H1 (cell line): ENCODE data around the gene AGXT2. TPM values are rescaled to one million over a fixed set of nuclear protein-coding genes. Genes with fewer than 3 reads are reported as not detected.

Experiments used
- CTCF ChIA-PET: fragments of 300-600 bp; sonication (Branson Sonifier 250); formaldehyde crosslinking; loops from one replicate; lab custom pipeline; 2021; ENCODE audit not compliant: partially characterized antibody; lab: Charles Lee
- POLR2A ChIA-PET: fragments of 300-600 bp; sonication (Branson Sonifier 250); formaldehyde crosslinking; loops from one replicate; lab custom pipeline; 2021; ENCODE audit warnings: inconsistent platforms; ENCODE audit not compliant: partially characterized antibody; lab: Charles Lee
- DNase-seq, 2 experiments: peaks; one replicate each; pipeline versions ENCODE4 v3.0.0 to v3.0.0-alpha.2; 2010 to 2022; ENCODE audit warnings: low spot score in 2 of 2, low read depth in 1 of 2, mixed read lengths in 1 of 2
- FAIRE-seq: peaks from 2 replicates; lab custom pipeline; 2011; peaks lifted over from hg19 to GRCh38; lab: Jason Lieb, UNC
- H2AFZ ChIP-seq: 2 replicates; pipeline ENCODE4 v1.8.1; 2012; ENCODE audit warnings: low read length, inconsistent platforms
- H2AK5ac ChIP-seq: 2 replicates; pipeline ENCODE4 v1.6.1; 2013; ENCODE audit warnings: low read depth, low read length
- H2BK120ac ChIP-seq: replicated peaks from 2 replicates; pipeline ENCODE3; 2013; ENCODE audit warnings: low read depth, low read length, inconsistent platforms
- H2BK12ac ChIP-seq: 2 replicates; pipeline ENCODE4 v1.6.1; 2013; ENCODE audit warnings: low read depth, low read length
- H2BK15ac ChIP-seq: 2 replicates; pipeline ENCODE4 v1.6.1; 2013; ENCODE audit warnings: low read length
- H2BK20ac ChIP-seq: 2 replicates; pipeline ENCODE4 v1.6.1; 2013; ENCODE audit warnings: low read length
- H2BK5ac ChIP-seq: 2 replicates; pipeline ENCODE4 v1.6.1; 2013; ENCODE audit warnings: low read depth, low read length
- H3K14ac ChIP-seq: 2 replicates; pipeline ENCODE4 v1.6.1; 2013; ENCODE audit warnings: inconsistent platforms; ENCODE audit not compliant: insufficient read length
- H3K18ac ChIP-seq: 2 replicates; pipeline ENCODE4 v1.6.1; 2013; ENCODE audit warnings: low read length; ENCODE audit errors: extremely low read depth
- H3K23ac ChIP-seq: 2 replicates; pipeline ENCODE4 v1.6.1; 2013; ENCODE audit warnings: inconsistent platforms; ENCODE audit not compliant: insufficient read length
- H3K23me2 ChIP-seq: 2 replicates; pipeline ENCODE4 v1.6.1; 2013; ENCODE audit warnings: low read depth, low read length
- H3K27ac ChIP-seq: 2 replicates; pipeline ENCODE4 v1.6.1; 2011; ENCODE audit warnings: low read depth, low read length, inconsistent platforms
- H3K27me3 ChIP-seq, 4 experiments: replicated peaks in 1 of 4; 1 replicate in 1 of 4; 2 replicates in 3 of 4; pipeline versions ENCODE4 v1.6.1 to v1.8.1; 2011 to 2013; ENCODE audit warnings: low read length in 3 of 4, mild to moderate bottlenecking in 3 of 4, inconsistent platforms in 2 of 4, mixed read lengths in 2 of 4, moderate library complexity in 1 of 4; ENCODE audit not compliant: control insufficient read depth in 3 of 4, insufficient read depth in 3 of 4; ENCODE audit errors: extremely low read depth in 1 of 4
- H3K36me3 ChIP-seq, 4 experiments: 2 replicates each; pipeline versions ENCODE4 v1.6.1 to v1.8.1; 2011 to 2013; ENCODE audit warnings: mild to moderate bottlenecking in 4 of 4, low read length in 3 of 4, moderate library complexity in 2 of 4, control low read depth in 1 of 4, inconsistent platforms in 1 of 4; ENCODE audit not compliant: insufficient read depth in 4 of 4, control insufficient read depth in 2 of 4
- H3K4ac ChIP-seq: replicated peaks from 2 replicates; pipeline ENCODE3; 2013; ENCODE audit warnings: low read length, low read depth, mixed read lengths, inconsistent platforms; ENCODE audit not compliant: insufficient read length
- H3K4me1 ChIP-seq, 4 experiments: replicated peaks in 1 of 4; 1 replicate in 1 of 4; 2 replicates in 3 of 4; pipeline versions ENCODE4 v1.6.1 to v1.8.1; 2011 to 2013; ENCODE audit warnings: low read length in 3 of 4, inconsistent platforms in 2 of 4, mixed read lengths in 1 of 4; ENCODE audit not compliant: insufficient read depth in 4 of 4, control insufficient read depth in 3 of 4
- H3K4me2 ChIP-seq, 2 experiments: 2 replicates each; pipeline versions ENCODE4 v1.6.1 to v1.8.1; 2011 to 2013; ENCODE audit warnings: low read depth in 2 of 2, low read length in 2 of 2, control low read depth in 1 of 2, inconsistent platforms in 1 of 2, mild to moderate bottlenecking in 1 of 2; ENCODE audit not compliant: insufficient read depth in 1 of 2
- H3K4me3 ChIP-seq, 4 experiments: fragments of 200-600, 300-600 bp in 1 of 4; sonication (generic), shearing (Covaris generic), sonication (Bioruptor Twin) in 1 of 4; 2 replicates each; pipeline versions ENCODE4 v1.5.1 to v1.8.1; 2011 to 2016; ENCODE audit warnings: low read length in 4 of 4, low read depth in 3 of 4, control low read depth in 2 of 4, inconsistent platforms in 2 of 4, mild to moderate bottlenecking in 2 of 4, mixed read lengths in 1 of 4, moderate library complexity in 1 of 4; ENCODE audit not compliant: insufficient read depth in 2 of 4; ENCODE audit errors: extremely low read depth in 1 of 4
- H3K56ac ChIP-seq: replicated peaks from 2 replicates; pipeline ENCODE3; 2013; ENCODE audit warnings: low read depth, mild to moderate bottlenecking, mixed read lengths, low read length, inconsistent platforms; ENCODE audit not compliant: insufficient read length
- H3K79me1 ChIP-seq: 2 replicates; pipeline ENCODE4 v1.6.1; 2013; ENCODE audit warnings: low read depth, low read length, control low read depth
- H3K79me2 ChIP-seq, 2 experiments: 2 replicates each; pipeline versions ENCODE4 v1.6.1 to v1.8.1; 2012 to 2013; ENCODE audit warnings: low read length in 2 of 2, mild to moderate bottlenecking in 2 of 2, inconsistent platforms in 1 of 2; ENCODE audit not compliant: insufficient read depth in 2 of 2, control insufficient read depth in 1 of 2
- H3K9ac ChIP-seq, 4 experiments: replicated peaks in 1 of 4; 1 replicate in 1 of 4; 2 replicates in 3 of 4; pipeline versions ENCODE4 v1.6.1 to v1.8.1; 2011 to 2013; ENCODE audit warnings: low read depth in 3 of 4, low read length in 3 of 4, control low read depth in 2 of 4, mild to moderate bottlenecking in 2 of 4, moderate library complexity in 2 of 4, inconsistent platforms in 1 of 4; ENCODE audit errors: extremely low read depth in 1 of 4
- H3K9me3 ChIP-seq, 2 experiments: 2 replicates each; pipeline versions ENCODE4 v1.6.1 to v1.8.1; 2012 to 2013; ENCODE audit warnings: mild to moderate bottlenecking in 2 of 2, moderate library complexity in 2 of 2, control low read depth in 1 of 2, inconsistent platforms in 1 of 2, low read depth in 1 of 2, low read length in 1 of 2, mixed read lengths in 1 of 2; ENCODE audit not compliant: insufficient read depth in 2 of 2
- H4K20me1 ChIP-seq, 2 experiments: replicated peaks in 1 of 2; 2 replicates each; pipeline versions ENCODE3 to v1.8.1; 2011 to 2013; ENCODE audit warnings: inconsistent platforms in 2 of 2, low read length in 2 of 2, mild to moderate bottlenecking in 1 of 2; ENCODE audit not compliant: insufficient read depth in 2 of 2, control insufficient read depth in 1 of 2
- H4K5ac ChIP-seq: 2 replicates; pipeline ENCODE4 v1.6.1; 2013; ENCODE audit warnings: low read length, low read depth, mixed read lengths, inconsistent platforms; ENCODE audit not compliant: insufficient read length
- H4K8ac ChIP-seq: 2 replicates; pipeline ENCODE4 v1.8.0; 2013; ENCODE audit warnings: mild to moderate bottlenecking, moderate library complexity, low read length, inconsistent platforms; ENCODE audit not compliant: insufficient read depth; ENCODE audit errors: extremely low read depth
- H4K91ac ChIP-seq: replicated peaks from 2 replicates; pipeline ENCODE3; 2013; ENCODE audit warnings: low read length, mixed read lengths, inconsistent platforms; ENCODE audit not compliant: insufficient read length
- ATF3 ChIP-seq: IDR thresholded peaks from 2 replicates; pipeline ENCODE4 v1.6.1; 2011; ENCODE audit warnings: low read depth, mild to moderate bottlenecking, low read length; ENCODE audit not compliant: insufficient read depth
- CHD2 ChIP-seq: IDR thresholded peaks from 2 replicates; pipeline ENCODE4 v1.6.1; 2012; ENCODE audit warnings: low read length, improper control_type of control experiment
- HDAC6 ChIP-seq: IDR thresholded peaks from one replicate; pipeline ENCODE4 v1.7.1; 2012; ENCODE audit warnings: low read depth, mild to moderate bottlenecking, inconsistent platforms, low read length, moderate library complexity
- MAX ChIP-seq: IDR thresholded peaks from 2 replicates; pipeline ENCODE4 v1.6.1; 2012; ENCODE audit warnings: inconsistent platforms
- POU5F1 ChIP-seq: IDR thresholded peaks from 2 replicates; pipeline ENCODE4 v1.6.1; 2011; ENCODE audit warnings: low read depth, mild to moderate bottlenecking, low read length, moderate library complexity
- TAF1 ChIP-seq: IDR thresholded peaks from 2 replicates; pipeline ENCODE4 v1.6.1; 2011; ENCODE audit warnings: mild to moderate bottlenecking, low read depth, low read length
- YY1 ChIP-seq: IDR thresholded peaks from 2 replicates; pipeline ENCODE4 v1.6.1; 2011; ENCODE audit warnings: low read depth, mild to moderate bottlenecking, low read length
- WGBS, 2 experiments: shearing (Covaris generic) in 1 of 2; methylation state at CpG; one replicate each; pipeline versions ENCODE4 v1.1.6 to v1.1.7; 2013 to 2015; ENCODE audit warnings: low lambda C conversion rate in 2 of 2, mixed read lengths in 2 of 2, inconsistent platforms in 1 of 2, low coverage in 1 of 2, missing lambda C conversion rate in 1 of 2; ENCODE audit not compliant: insufficient replicate concordance in 2 of 2, insufficient coverage in 1 of 2, insufficient read length in 1 of 2; ENCODE audit errors: extremely low coverage in 1 of 2, missing lambda C conversion rate in 1 of 2; 5-methylcytosine and 5-hydroxymethylcytosine counted together
- polyA plus RNA-seq, 7 experiments: library from polyadenylated mRNA; depleted of rRNA in 3 of 7; stranded (reverse) in 5 of 7; unstranded in 2 of 7; fragments of >200 nt in 5 of 7; fragments of 200-250 nt in 2 of 7; gene quantifications; 1 replicate in 5 of 7; 2 replicates in 1 of 7; 4 replicates in 1 of 7; pipeline versions ENCODE4 v1.2.1 to v1.2.3, GENCODE V29; 2011 to 2013; ENCODE audit warnings: missing spikeins in 2 of 7, mixed read lengths in 2 of 7
- total RNA-seq: library from RNA; stranded (reverse); fragmentation: NEBNext Ultra II Directional; extraction: Animal tissue kit (Norgen Biotek cat#: 25700); gene quantifications from 2 replicates; pipeline ENCODE4 v1.2.1, GENCODE V29; 2021
- TF ChIP-seq, protein P1 (sequence below), 3 experiments: IDR thresholded peaks; 1 replicate in 2 of 3; 2 replicates in 1 of 3; pipeline versions ENCODE4 v1.5.1 to v1.6.1; 2011; ENCODE audit warnings: low read length in 3 of 3, mild to moderate bottlenecking in 3 of 3, inconsistent platforms in 2 of 3, low read depth in 1 of 3, moderate library complexity in 1 of 3; ENCODE audit not compliant: insufficient read depth in 1 of 3; ENCODE audit errors: control extremely low read depth in 1 of 3
- TF ChIP-seq, protein P2 (sequence below): IDR thresholded peaks from 2 replicates; pipeline ENCODE4 v1.6.1; 2012; ENCODE audit warnings: inconsistent platforms

The AGXT2 gene
- total and polyA plus RNA-seq, 2 of the 8 experiments (the other 6 are each of a cell fraction or from before 2014, with no cell fraction given) = not detected

GRCh38 chr5:35015063-35015462 lies 32.7 kb downstream of the AGXT2 start:
- Histone ChIP-seq H2BK120ac (no peak overlapping the region), H3K9me3 (no peaks in the 10 kb centered on the region; a peak in 1 of 4 replicates), H2AFZ (no peak overlapping the region), H3K56ac (no peak overlapping the region), H3K9ac (no peak overlapping the region), H2BK20ac (no peak overlapping the region), H3K79me1 (no peaks in the 10 kb centered on the region), H2BK12ac (no peak overlapping the region), H3K79me2 (no peaks in the 10 kb centered on the region), H3K4me2 (no peak overlapping the region), H2BK15ac (no peak overlapping the region), H3K4ac (no peak overlapping the region), H4K5ac (no peak overlapping the region), H3K36me3 (no peaks in the 10 kb centered on the region), H3K27ac (no peak overlapping the region), H3K18ac (no peak overlapping the region), H3K27me3 (no peaks in the 10 kb centered on the region), H3K4me1 (no peaks in the 10 kb centered on the region), H3K4me3 (no peak overlapping the region), H4K8ac (no peak overlapping the region), H3K23ac (no peak overlapping the region), H4K20me1 (no peaks in the 10 kb centered on the region), H3K23me2 (no peaks in the 10 kb centered on the region), H2BK5ac (no peak overlapping the region), H4K91ac (no peak overlapping the region), H2AK5ac (no peak overlapping the region), H3K14ac (no peak overlapping the region)
- FAIRE-seq = no peak
- ChIA-PET CTCF (interaction anchor here (1.4 to 1.5 kb wide), 2 partner anchors 12 to 13 kb away, joined by 3 to 4 read pairs; no protein-coding TSS in a partner anchor), POLR2A (no interaction called here)
- WGBS, 2 experiments = 94% methylated on average over 4 of the region's 4 CpGs; no CpG with 5 or more reads in 1 of the 2 experiments
- TF ChIP-seq TAF1 = no peak
- no peak for TF ChIP-seq YY1
- TF ChIP-seq, protein P1, sequence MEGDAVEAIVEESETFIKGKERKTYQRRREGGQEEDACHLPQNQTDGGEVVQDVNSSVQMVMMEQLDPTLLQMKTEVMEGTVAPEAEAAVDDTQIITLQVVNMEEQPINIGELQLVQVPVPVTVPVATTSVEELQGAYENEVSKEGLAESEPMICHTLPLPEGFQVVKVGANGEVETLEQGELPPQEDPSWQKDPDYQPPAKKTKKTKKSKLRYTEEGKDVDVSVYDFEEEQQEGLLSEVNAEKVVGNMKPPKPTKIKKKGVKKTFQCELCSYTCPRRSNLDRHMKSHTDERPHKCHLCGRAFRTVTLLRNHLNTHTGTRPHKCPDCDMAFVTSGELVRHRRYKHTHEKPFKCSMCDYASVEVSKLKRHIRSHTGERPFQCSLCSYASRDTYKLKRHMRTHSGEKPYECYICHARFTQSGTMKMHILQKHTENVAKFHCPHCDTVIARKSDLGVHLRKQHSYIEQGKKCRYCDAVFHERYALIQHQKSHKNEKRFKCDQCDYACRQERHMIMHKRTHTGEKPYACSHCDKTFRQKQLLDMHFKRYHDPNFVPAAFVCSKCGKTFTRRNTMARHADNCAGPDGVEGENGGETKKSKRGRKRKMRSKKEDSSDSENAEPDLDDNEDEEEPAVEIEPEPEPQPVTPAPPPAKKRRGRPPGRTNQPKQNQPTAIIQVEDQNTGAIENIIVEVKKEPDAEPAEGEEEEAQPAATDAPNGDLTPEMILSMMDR (IDR thresholded peaks at IDR 0.05; ENCODE audit: control extremely low read depth in 1 of 3, insufficient read depth in 1 of 3, low read depth in 1 of 3, low read length in 3 of 3) = no peak
- no peak for TF ChIP-seq CHD2
- TF ChIP-seq MAX = no peak
- TF ChIP-seq ATF3 = no peak
- no peak for TF ChIP-seq POU5F1
- TF ChIP-seq, protein P2, sequence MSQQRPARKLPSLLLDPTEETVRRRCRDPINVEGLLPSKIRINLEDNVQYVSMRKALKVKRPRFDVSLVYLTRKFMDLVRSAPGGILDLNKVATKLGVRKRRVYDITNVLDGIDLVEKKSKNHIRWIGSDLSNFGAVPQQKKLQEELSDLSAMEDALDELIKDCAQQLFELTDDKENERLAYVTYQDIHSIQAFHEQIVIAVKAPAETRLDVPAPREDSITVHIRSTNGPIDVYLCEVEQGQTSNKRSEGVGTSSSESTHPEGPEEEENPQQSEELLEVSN = no peak
- no peak for TF ChIP-seq HDAC6
- no peak for DNase-seq
